Measurements from ENCODE around the gene CORIN. TPM values are rescaled to one million over a fixed set of nuclear protein-coding genes. Genes with fewer than 3 reads are reported as not detected.

CORIN gene
- total and polyA plus RNA-seq, 2 of the 4 experiments (the other 2 are of a cell fraction) = 20.3 to 24.7 TPM

- no peak overlapping the region for H3K27ac ChIP-seq (ENCODE audit: insufficient read depth, low read length)
- H2BK120ac ChIP-seq (ENCODE audit: low read depth, low read length) = peak overlapping the region; percentile 1; the same call in 1 of the 2 replicates
- H3K4ac ChIP-seq (ENCODE audit: low read depth, low read length) = no peak overlapping the region; the same call in 1 of the 2 replicates
- no peak overlapping the region; a peak in 1 of 4 replicates for H4K8ac ChIP-seq (ENCODE audit: low read depth in 2 of 2, low read length in 2 of 2)
- peak overlapping the region; percentile 3; the same call in 1 of the 2 replicates for H3K18ac ChIP-seq (ENCODE audit: low read depth, low read length)
- peaks cover 12% of the 10 kb centered on the region for H3K4me1 ChIP-seq (ENCODE audit: control insufficient read depth, insufficient read depth, low read length)
- in situ Hi-C loops (cut with MboI; ENCODE audit: low sequenced_read_pairs) (loop anchor here (25.0 kb wide), 1 partner anchor 502 kb away; no protein-coding TSS in a partner anchor), dilution Hi-C loops (cut with HindIII; ENCODE audit: low sequenced_read_pairs, unreplicated experiment) (no loop called here), intact Hi-C loops (cut with micrococcal nuclease) (no loop called here)
- no peaks in the 10 kb centered on the region for H3K9me3 ChIP-seq (ENCODE audit: control insufficient read depth, insufficient read depth, low read length)
- peaks cover 8% of the 10 kb centered on the region in 2 experiments; a peak in 3 of 4 replicates for H3K79me1 ChIP-seq (ENCODE audit: low read depth in 1 of 2, low read length in 2 of 2)
- no peak overlapping the region for H2BK20ac ChIP-seq (ENCODE audit: low read depth, low read length)
- ChIA-PET CTCF (no interaction called here), POLR2A (ENCODE audit: unreplicated experiment) (no interaction called here)
- H2AK9ac ChIP-seq (replicated peaks; ENCODE audit: low read depth, low read length, poor library complexity) = no peak overlapping the region
- H3K4me3 ChIP-seq (ENCODE audit: insufficient read depth, low read depth, low read length) = no peak overlapping the region
- no TSS peak for BruUV-seq (replicated peaks)
- H3K9me1 ChIP-seq (ENCODE audit: insufficient read depth, low read length) = peaks cover 2% of the 10 kb centered on the region; the same call in 1 of the 2 replicates
- H4K20me1 ChIP-seq (ENCODE audit: insufficient read depth, low read length) = no peaks in the 10 kb centered on the region
- no peak overlapping the region for H2AFZ ChIP-seq (replicated peaks; ENCODE audit: low read length, poor library complexity)
- H4K91ac ChIP-seq (ENCODE audit: insufficient read depth, low read depth, low read length) = no peak overlapping the region
- H3K27me3 ChIP-seq (ENCODE audit: control insufficient read depth, insufficient read depth, low read length) = no peaks in the 10 kb centered on the region
- no CpG with 5 or more reads among the region's 1 CpG for WGBS, 2 experiments (ENCODE audit: extremely low coverage in 2 of 2, insufficient read length in 1 of 2)
- H3K9ac ChIP-seq (ENCODE audit: low read depth, low read length) = no peak overlapping the region
- no peak overlapping the region for H3K23ac ChIP-seq (ENCODE audit: low read depth, low read length)
- peak overlapping the region; percentile 49; the same call in 1 of the 2 replicates for H4K5ac ChIP-seq (ENCODE audit: low read depth, low read length)
- no peak overlapping the region for H3K14ac ChIP-seq (replicated peaks; ENCODE audit: low read depth, low read length)
- no peak overlapping the region for H3K4me2 ChIP-seq (ENCODE audit: low read depth, low read length)
- peak overlapping the region; percentile 12 for H2BK5ac ChIP-seq (ENCODE audit: low read depth, low read length, poor library complexity, severe bottlenecking)
- no peak overlapping the region for H2BK15ac ChIP-seq (ENCODE audit: low read depth, low read length)
- TF ChIP-seq MAZ (IDR thresholded peaks at IDR 0.05; ENCODE audit: borderline replicate concordance, low read depth, low read length) (no peak), RAD21 (IDR thresholded peaks at IDR 0.05; ENCODE audit: low read length) (no peak), POLR2A (IDR thresholded peaks at IDR 0.05; ENCODE audit: low read depth, low read length) (no peak), RCOR1 (IDR thresholded peaks at IDR 0.05; ENCODE audit: insufficient replicate concordance, low read length) (no peak), FOS (IDR thresholded peaks at IDR 0.05; ENCODE audit: low read depth, low read length) (no peak)
- peaks cover 5% of the 10 kb centered on the region for H3K36me3 ChIP-seq (ENCODE audit: control insufficient read depth, insufficient read depth, low read length)
- no peak for ATAC-seq (ENCODE audit: low read depth)
- no peak for DNase-seq
- H3K56ac ChIP-seq (ENCODE audit: extremely low read depth, insufficient read depth, low read length) = no peak overlapping the region
- H2AK5ac ChIP-seq (ENCODE audit: low read depth, low read length) = no peak overlapping the region
Measured at GRCh38 chr4:47860305-47860704, 22.4 kb upstream of the CORIN start.
